H1 (cell line): Measurements from ENCODE around the gene CCDC102A. TPM values are rescaled to one million over a fixed set of nuclear protein-coding genes. Genes with fewer than 3 reads are reported as not detected.

Experiments
- HDAC6 ChIP-seq: IDR thresholded peaks from one replicate; pipeline ENCODE4 v1.7.1; 2012; ENCODE audit warnings: low read depth, mild to moderate bottlenecking, inconsistent platforms, low read length, moderate library complexity
- JUN ChIP-seq: IDR thresholded peaks from 2 replicates; pipeline ENCODE4 v1.6.1; 2011; ENCODE audit warnings: low read depth, mild to moderate bottlenecking, improper control_type of control experiment, low read length
- MAFK ChIP-seq: IDR thresholded peaks from 2 replicates; pipeline ENCODE4 v1.6.1; 2012; ENCODE audit warnings: low read depth, mild to moderate bottlenecking, improper control_type of control experiment, low read length
- NRF1 ChIP-seq: IDR thresholded peaks from 2 replicates; pipeline ENCODE4 v1.6.1; 2011; ENCODE audit warnings: mild to moderate bottlenecking, low read depth, low read length, improper control_type of control experiment
- SIN3A ChIP-seq, 2 experiments: IDR thresholded peaks in 1 of 2; conservative IDR thresholded peaks in 1 of 2; 2 replicates each; pipeline ENCODE4 v1.6.1; 2011 to 2012; ENCODE audit warnings: low read length in 2 of 2, improper control_type of control experiment in 1 of 2, low read depth in 1 of 2, mild to moderate bottlenecking in 1 of 2
- polyA plus RNA-seq, 7 experiments: library from polyadenylated mRNA; depleted of rRNA in 3 of 7; stranded (reverse) in 5 of 7; unstranded in 2 of 7; fragments of >200 nt in 5 of 7; fragments of 200-250 nt in 2 of 7; gene quantifications; 1 replicate in 5 of 7; 2 replicates in 1 of 7; 4 replicates in 1 of 7; pipeline versions ENCODE4 v1.2.1 to v1.2.3, GENCODE V29; 2011 to 2013; ENCODE audit warnings: missing spikeins in 2 of 7, mixed read lengths in 2 of 7
- total RNA-seq: library from RNA; stranded (reverse); fragmentation: NEBNext Ultra II Directional; extraction: Animal tissue kit (Norgen Biotek cat#: 25700); gene quantifications from 2 replicates; pipeline ENCODE4 v1.2.1, GENCODE V29; 2021
- TF ChIP-seq, protein P1 (sequence below): fragments of 300-600 bp; sonication (generic); IDR thresholded peaks from 2 replicates; pipeline ENCODE4 v1.7.1; 2012; ENCODE audit warnings: low read length, moderate library complexity, mild to moderate bottlenecking, inconsistent platforms; ENCODE audit not compliant: insufficient replicate concordance

The CCDC102A gene
- total and polyA plus RNA-seq, 2 of the 8 experiments (the other 6 are each of a cell fraction or from before 2014, with no cell fraction given), result 4.0 to 7.5 TPM

DNA sequence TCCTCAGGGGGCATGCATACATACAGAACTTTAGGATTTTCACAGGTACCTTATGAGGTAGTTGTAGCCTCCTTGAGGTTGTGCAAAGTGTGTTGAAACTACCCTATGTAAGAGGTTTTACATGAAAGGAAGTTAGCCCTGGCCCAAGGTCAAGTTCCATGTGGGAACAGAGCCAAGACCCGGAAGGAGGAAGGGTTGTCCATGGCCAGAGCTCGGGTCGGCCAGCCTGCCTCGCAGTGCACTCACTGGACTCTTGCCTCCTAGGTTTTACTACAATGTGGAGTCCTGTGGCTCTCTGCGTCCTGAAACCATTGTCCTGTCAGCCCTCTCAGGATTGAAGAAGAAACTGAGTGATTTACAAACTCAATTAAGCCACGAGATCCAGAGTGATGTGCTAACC is 65.7 kb downstream of the CCDC102A start (continued):
- TF ChIP-seq, protein P1, sequence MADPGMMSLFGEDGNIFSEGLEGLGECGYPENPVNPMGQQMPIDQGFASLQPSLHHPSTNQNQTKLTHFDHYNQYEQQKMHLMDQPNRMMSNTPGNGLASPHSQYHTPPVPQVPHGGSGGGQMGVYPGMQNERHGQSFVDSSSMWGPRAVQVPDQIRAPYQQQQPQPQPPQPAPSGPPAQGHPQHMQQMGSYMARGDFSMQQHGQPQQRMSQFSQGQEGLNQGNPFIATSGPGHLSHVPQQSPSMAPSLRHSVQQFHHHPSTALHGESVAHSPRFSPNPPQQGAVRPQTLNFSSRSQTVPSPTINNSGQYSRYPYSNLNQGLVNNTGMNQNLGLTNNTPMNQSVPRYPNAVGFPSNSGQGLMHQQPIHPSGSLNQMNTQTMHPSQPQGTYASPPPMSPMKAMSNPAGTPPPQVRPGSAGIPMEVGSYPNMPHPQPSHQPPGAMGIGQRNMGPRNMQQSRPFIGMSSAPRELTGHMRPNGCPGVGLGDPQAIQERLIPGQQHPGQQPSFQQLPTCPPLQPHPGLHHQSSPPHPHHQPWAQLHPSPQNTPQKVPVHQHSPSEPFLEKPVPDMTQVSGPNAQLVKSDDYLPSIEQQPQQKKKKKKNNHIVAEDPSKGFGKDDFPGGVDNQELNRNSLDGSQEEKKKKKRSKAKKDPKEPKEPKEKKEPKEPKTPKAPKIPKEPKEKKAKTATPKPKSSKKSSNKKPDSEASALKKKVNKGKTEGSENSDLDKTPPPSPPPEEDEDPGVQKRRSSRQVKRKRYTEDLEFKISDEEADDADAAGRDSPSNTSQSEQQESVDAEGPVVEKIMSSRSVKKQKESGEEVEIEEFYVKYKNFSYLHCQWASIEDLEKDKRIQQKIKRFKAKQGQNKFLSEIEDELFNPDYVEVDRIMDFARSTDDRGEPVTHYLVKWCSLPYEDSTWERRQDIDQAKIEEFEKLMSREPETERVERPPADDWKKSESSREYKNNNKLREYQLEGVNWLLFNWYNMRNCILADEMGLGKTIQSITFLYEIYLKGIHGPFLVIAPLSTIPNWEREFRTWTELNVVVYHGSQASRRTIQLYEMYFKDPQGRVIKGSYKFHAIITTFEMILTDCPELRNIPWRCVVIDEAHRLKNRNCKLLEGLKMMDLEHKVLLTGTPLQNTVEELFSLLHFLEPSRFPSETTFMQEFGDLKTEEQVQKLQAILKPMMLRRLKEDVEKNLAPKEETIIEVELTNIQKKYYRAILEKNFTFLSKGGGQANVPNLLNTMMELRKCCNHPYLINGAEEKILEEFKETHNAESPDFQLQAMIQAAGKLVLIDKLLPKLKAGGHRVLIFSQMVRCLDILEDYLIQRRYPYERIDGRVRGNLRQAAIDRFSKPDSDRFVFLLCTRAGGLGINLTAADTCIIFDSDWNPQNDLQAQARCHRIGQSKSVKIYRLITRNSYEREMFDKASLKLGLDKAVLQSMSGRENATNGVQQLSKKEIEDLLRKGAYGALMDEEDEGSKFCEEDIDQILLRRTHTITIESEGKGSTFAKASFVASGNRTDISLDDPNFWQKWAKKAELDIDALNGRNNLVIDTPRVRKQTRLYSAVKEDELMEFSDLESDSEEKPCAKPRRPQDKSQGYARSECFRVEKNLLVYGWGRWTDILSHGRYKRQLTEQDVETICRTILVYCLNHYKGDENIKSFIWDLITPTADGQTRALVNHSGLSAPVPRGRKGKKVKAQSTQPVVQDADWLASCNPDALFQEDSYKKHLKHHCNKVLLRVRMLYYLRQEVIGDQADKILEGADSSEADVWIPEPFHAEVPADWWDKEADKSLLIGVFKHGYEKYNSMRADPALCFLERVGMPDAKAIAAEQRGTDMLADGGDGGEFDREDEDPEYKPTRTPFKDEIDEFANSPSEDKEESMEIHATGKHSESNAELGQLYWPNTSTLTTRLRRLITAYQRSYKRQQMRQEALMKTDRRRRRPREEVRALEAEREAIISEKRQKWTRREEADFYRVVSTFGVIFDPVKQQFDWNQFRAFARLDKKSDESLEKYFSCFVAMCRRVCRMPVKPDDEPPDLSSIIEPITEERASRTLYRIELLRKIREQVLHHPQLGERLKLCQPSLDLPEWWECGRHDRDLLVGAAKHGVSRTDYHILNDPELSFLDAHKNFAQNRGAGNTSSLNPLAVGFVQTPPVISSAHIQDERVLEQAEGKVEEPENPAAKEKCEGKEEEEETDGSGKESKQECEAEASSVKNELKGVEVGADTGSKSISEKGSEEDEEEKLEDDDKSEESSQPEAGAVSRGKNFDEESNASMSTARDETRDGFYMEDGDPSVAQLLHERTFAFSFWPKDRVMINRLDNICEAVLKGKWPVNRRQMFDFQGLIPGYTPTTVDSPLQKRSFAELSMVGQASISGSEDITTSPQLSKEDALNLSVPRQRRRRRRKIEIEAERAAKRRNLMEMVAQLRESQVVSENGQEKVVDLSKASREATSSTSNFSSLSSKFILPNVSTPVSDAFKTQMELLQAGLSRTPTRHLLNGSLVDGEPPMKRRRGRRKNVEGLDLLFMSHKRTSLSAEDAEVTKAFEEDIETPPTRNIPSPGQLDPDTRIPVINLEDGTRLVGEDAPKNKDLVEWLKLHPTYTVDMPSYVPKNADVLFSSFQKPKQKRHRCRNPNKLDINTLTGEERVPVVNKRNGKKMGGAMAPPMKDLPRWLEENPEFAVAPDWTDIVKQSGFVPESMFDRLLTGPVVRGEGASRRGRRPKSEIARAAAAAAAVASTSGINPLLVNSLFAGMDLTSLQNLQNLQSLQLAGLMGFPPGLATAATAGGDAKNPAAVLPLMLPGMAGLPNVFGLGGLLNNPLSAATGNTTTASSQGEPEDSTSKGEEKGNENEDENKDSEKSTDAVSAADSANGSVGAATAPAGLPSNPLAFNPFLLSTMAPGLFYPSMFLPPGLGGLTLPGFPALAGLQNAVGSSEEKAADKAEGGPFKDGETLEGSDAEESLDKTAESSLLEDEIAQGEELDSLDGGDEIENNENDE, result no peak
- TF ChIP-seq NRF1, result no peak
- TF ChIP-seq HDAC6, result no peak
- TF ChIP-seq JUN, result no peak
- TF ChIP-seq MAFK, result no peak
- TF ChIP-seq SIN3A (conservative IDR thresholded peaks at IDR 0.05 in 1 of 2, IDR thresholded peaks at IDR 0.05 in 1 of 2; ENCODE audit: low read depth in 1 of 2, low read length in 2 of 2), result no peak
